ENCODE data around the gene ALDH3A2.

Gene ALDH3A2

DNA sequence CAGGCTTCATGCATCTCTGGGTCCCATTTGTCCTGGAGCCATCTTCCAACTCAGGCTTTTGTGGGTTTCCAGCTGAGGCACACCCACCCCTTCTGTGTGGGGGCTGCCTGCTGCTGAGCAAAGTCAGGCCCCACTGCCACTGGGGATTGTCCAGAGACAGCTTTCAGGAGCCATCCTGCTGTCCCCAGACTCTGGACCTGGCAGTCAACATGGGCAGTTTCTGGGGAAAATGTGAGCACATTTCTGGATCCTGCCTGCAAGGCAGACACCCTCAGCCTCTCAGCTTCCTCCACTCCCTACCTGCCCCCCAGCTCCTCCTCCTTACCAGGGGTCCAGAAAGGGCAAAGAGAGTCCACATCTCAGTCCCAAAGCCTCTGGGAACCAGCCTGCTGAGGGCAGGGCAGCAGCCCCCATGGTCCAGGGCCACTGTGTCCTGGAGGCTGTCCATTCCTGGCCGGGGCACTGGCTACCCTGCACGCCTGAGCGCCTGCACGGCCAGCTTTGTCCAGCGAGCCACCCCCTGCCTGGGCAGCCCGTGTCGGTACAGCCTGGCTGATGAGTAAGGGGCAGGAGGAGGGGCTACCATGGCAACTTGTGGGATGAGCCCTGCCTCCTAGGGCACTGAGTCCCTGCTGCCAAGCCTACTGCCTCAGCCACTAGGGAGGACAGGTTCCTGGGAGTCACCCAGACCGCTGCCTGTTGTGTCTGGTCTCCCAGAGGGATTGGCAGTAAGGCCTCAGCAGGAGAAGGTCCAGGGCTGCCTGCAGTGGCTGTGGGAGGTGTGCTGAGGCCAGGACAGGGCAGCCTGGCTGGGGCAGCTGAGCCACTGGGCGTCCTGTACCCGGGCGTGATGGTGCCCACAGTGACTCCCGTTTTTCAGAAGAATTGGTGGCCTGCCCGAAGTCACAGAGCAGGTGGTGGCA lies 67.8 kb downstream of the ALDH3A2 start, which contains the start of gene SLC47A2:
SLC47A2 (minus strand) TSS at position 477 of the 923 bp plus-strand sequence; CDS start at position 448, 29 bp downstream.
- no peak within 1 kb of the TSS for H3K4me3 ChIP-seq (ENCODE audit: severe bottlenecking)
- no peaks in the 10 kb centered on the region for H3K36me3 ChIP-seq (ENCODE audit: low read depth)
- no peak for TF ChIP-seq CTCF (IDR thresholded peaks at IDR 0.05; ENCODE audit: poor library complexity, severe bottlenecking)
- ATAC-seq (ENCODE audit: low read depth) = no peak
- no peak within 1 kb of the TSS for H3K27ac ChIP-seq (ENCODE audit: poor library complexity, severe bottlenecking)
- peaks cover 24% of the 10 kb centered on the region for H3K4me1 ChIP-seq (ENCODE audit: insufficient read depth, poor library complexity, severe bottlenecking)
- no peaks in the 10 kb centered on the region for H3K9me3 ChIP-seq (ENCODE audit: severe bottlenecking)
- H3K27me3 ChIP-seq (ENCODE audit: insufficient read depth, poor library complexity, severe bottlenecking) = no peaks in the 10 kb centered on the region
- DNase-seq (ENCODE audit: low spot score) = no peak

- DNase-seq (ENCODE audit: low spot score) (no peak), ATAC-seq (ENCODE audit: low read depth) (no peak)
- H3K27me3 ChIP-seq (ENCODE audit: insufficient read depth, poor library complexity, severe bottlenecking) = no peaks in the 10 kb centered on the region
- no peaks in the 10 kb centered on the region for H3K9me3 ChIP-seq (ENCODE audit: severe bottlenecking)
- no peak overlapping the region for H3K27ac ChIP-seq (ENCODE audit: poor library complexity, severe bottlenecking)
- no peak overlapping the region for H3K4me3 ChIP-seq (ENCODE audit: severe bottlenecking)
- peaks cover 24% of the 10 kb centered on the region for H3K4me1 ChIP-seq (ENCODE audit: insufficient read depth, poor library complexity, severe bottlenecking)
- no peaks in the 10 kb centered on the region for H3K36me3 ChIP-seq (ENCODE audit: low read depth)
- TF ChIP-seq CTCF (IDR thresholded peaks at IDR 0.05; ENCODE audit: poor library complexity, severe bottlenecking) = no peak
Measured at GRCh38 chr17:19717031-19717360, 68.4 kb downstream of the ALDH3A2 start.

GRCh38 chr17:19717411-19717908 lies 68.9 kb downstream of the ALDH3A2 start:
- Histone ChIP-seq H3K4me1 (ENCODE audit: insufficient read depth, poor library complexity, severe bottlenecking) (peaks cover 24% of the 10 kb centered on the region), H3K27me3 (ENCODE audit: insufficient read depth, poor library complexity, severe bottlenecking) (no peaks in the 10 kb centered on the region), H3K36me3 (ENCODE audit: low read depth) (no peaks in the 10 kb centered on the region), H3K27ac (ENCODE audit: poor library complexity, severe bottlenecking) (no peak overlapping the region), H3K9me3 (ENCODE audit: severe bottlenecking) (no peaks in the 10 kb centered on the region), H3K4me3 (ENCODE audit: severe bottlenecking) (no peak overlapping the region)
- ATAC-seq (ENCODE audit: low read depth) (no peak), DNase-seq (ENCODE audit: low spot score) (no peak)
- TF ChIP-seq CTCF (IDR thresholded peaks at IDR 0.05; ENCODE audit: poor library complexity, severe bottlenecking) = no peak

DNA sequence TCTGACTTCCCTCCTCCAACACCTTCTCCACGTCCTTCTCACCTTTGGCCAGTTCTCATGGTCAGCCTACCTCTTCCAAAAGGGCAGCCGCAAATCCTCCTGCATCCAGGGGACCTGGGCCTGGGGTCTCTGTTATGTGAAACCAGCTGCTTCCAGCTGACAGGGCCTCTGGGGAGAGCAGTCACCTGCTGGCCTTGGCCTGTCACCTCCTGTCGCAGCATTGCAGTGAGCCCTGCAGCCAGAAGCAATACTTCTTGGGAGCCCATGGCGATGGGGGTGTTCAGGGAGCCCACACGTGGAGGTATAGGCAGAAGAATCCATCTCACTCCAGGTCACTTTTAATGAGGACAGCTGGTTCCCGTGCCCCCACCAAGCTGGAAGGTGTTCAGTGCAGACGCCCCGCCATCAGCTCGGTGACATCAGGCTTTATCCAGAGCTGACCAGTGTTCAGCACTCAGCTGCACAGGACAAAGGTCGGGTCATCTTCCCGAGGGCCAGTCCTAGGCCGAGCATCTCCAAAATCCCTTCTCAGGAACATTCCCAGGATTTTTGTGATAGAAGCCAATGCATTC lies 69.6 kb downstream of the ALDH3A2 start:
- ATAC-seq (ENCODE audit: low read depth) = no peak
- no peak for DNase-seq (ENCODE audit: low spot score)
- Histone ChIP-seq H3K9me3 (ENCODE audit: severe bottlenecking) (no peaks in the 10 kb centered on the region), H3K4me1 (ENCODE audit: insufficient read depth, poor library complexity, severe bottlenecking) (peaks cover 24% of the 10 kb centered on the region), H3K4me3 (ENCODE audit: severe bottlenecking) (no peak overlapping the region), H3K27me3 (ENCODE audit: insufficient read depth, poor library complexity, severe bottlenecking) (no peaks in the 10 kb centered on the region), H3K36me3 (ENCODE audit: low read depth) (no peaks in the 10 kb centered on the region), H3K27ac (ENCODE audit: poor library complexity, severe bottlenecking) (peak overlapping the region; percentile 60)
- no peak for TF ChIP-seq CTCF (IDR thresholded peaks at IDR 0.05; ENCODE audit: poor library complexity, severe bottlenecking)

All from RWPE2 (cell line).